CD4-positive, alpha-beta T cell treated with Interleukin-2 at 100 ng/mL for 4 hours (primary cell): ENCODE data around the gene FANCI.

Source experiments
- DNase-seq: peaks from one replicate; pipeline ENCODE4 v3.0.0-alpha.2; 2020; ENCODE audit warnings: low spot score

Gene FANCI

DNA sequence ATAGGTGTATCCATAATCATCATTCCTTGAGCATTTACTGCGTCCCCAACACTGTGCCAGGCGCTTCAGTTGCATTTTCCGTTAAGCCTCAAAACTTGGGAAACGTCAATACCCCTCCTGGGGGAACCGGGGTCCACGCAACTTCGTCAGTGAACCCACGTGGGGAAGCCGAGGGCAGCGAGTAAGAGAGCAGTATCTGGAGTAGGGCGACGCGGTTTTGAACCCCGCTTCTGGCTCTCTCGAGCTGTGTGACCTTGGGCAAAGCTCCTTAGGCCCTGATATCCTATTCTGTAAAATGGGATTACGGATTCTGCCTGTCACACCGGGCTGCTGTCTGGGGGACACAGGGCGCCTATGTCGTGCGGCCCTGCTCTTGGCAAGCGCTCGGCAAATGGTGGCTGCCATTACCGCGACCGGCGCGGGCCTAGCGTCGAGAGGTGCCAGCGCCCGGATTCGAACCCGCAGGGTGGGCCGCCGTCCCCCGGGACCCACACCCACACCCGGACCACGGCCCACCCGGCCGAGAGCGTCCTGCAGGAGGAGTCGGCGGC, 90.3 kb downstream of the FANCI start:
- DNase-seq = no peak

DNA sequence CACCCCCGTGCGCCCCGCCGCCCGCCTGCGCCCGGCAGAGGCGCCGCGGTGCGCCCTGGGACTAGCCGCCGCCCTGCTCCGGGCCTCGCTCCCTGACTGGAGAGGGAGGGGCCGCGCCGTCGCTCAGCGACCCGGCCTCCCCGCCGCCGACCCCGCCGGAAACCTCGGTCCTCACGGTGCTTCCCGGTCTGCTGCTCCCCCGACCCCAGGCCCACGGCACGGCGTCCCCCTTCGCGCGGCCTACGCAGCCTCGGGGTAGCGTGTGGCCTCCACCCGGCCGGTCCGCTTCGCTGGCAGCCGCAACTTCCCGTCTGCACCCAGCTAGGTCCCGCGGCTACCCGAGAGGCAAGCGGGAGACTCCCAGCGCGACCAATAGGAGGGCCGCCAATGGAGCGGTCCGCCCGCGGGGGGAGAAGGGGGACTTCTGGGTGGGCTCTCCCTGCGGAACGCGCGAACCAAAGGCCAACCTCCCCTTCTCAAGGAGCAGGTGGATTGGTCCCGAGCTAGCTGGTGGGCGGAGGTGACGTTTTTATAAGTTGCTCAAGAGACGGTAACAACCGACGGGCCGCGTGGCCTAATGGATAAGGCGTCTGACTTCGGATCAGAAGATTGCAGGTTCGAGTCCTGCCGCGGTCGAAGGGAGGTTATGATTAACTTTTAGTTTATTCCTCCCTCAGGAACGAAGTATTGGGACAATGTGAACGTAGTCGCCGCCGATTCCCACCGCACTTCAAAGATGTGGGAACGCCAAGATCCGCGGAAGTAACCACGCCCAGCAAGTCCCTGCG, 90.9 kb downstream of the FANCI start, which contains the start of gene POLG:
Gene POLG, minus strand, starts transcription at position 315 of the 788 bp plus-strand sequence. CDS start 1,070 bp downstream, outside the sequence.
- peak; percentile 99 for DNase-seq

DNA sequence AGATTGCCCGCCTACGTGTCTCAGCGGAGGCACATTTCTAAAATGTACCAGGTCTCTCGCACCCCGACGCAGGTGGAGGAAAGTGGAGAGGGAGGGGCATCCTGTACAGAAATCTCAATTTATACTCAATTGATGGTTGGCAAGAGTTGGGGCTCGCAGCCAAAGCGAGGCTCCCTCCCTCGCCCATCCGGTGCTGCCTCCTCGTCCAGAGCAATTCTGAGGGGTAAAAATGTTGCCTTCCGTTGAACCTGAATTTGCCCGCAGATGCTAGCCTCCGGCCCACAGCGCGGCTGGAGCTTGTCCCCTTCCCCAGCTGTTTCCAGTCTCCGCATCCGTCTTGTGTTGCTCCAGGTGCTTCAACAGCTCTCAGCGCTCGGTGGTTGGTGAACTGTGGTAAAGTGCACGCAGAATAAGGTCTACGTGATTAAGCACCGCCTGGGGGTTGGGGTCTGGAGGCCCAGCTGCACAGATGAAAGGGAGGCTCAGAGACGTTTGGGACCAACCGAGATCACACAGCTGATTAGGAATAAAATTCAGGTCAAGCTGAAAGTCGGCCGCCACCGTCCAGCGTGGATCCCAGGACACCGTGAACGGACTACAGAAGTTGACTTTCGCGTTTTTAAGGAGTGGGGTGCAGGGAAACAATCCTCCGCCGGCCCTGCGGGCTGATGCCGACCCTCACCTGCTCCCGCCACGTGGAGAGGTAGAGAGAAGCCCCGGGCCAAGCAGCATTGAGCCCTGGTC, 91.7 kb downstream of the FANCI start:
- no peak for DNase-seq

DNA sequence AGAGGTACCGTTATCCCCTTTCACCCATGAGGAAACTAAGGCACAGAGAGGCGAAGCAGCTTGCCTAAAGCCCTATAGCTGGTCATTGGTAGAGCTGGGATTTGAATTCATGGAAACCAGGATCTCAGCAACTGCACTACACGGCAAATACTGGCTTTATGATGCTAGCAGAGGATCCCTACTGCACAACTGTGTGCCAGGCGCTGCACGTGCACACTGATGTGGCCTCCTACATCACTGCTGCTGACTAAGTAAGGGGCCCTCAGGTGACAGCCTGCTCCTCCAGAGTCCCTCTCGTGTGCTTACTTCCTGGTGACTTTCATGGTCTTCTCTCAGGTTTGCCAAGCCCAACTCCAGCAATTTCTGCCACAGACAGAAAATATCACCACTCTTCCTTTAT, 94.3 kb downstream of the FANCI start:
- no peak for DNase-seq

DNA sequence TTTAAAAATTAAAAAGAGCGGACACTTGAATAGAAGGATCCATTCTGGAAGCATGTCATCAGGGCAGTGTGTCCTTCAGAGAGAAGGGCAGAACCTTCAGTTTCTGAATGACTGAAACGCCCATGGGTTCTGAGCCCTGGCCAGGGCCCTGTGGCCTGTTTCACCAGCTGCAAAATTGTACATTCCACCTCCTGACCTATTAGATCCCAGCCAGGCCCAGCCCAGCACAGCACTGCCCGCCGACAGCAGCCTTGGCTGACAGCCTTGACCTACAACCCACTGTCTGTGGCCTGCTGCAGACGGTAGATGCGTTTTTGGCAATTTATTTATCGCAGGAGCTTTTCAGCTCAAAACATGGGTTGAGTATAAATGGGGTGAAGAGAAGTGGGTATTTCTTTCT, 96.8 kb downstream of the FANCI start:
- no peak for DNase-seq

DNA sequence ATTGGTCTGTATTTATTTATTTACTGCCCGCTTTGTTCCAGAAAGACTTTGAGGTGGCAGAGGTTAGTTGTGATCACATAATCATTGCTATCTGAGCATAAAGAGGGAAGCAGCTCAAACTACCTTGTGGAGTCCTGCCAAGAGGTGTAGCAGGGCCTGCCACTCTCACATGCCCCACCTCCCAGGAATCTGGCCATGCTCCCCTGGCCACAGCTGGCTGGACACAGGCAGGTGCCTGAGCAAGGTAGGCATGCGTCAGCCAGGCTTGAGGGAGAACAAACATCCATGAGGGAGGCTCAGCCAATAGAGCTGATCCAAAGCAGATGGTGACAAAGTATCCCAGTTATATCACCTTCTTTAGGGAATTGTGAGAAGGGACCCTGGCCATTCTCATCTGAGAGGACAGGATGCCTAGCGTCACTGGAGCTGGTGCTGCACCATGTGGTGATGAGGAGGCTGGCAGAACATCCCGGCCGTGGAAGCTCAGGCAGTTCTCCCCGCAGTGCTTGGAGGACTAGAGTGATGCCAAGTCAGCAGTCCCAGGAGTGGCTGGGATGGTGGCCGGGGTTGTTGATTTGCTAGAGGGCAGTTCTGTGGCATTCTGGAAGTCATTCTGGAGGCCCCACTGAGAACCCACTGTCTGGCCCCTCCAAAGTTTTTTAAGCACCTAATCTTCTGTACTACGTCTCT, 97.7 kb downstream of the FANCI start:
- no peak for DNase-seq

DNA sequence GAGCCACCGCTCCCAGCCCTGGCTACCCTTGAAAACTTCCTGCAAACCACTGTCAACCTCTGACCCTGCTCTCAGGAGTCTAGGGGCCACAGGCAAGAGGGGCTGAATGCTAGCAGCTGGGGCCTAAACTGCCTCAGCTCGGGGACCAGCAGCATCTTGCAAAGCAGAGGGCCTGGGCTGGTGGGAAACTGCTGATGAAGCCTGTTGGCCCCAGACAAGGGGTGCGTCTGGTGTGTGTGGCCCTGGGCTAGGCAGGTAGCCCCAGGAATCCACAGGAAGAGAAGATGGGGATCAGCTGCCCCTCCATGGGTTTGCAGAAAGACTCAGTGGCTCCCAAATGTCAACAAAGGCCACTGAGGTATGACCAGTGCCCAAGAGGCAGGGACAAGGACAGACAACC, 99.1 kb downstream of the FANCI start:
- no peak for DNase-seq

DNA sequence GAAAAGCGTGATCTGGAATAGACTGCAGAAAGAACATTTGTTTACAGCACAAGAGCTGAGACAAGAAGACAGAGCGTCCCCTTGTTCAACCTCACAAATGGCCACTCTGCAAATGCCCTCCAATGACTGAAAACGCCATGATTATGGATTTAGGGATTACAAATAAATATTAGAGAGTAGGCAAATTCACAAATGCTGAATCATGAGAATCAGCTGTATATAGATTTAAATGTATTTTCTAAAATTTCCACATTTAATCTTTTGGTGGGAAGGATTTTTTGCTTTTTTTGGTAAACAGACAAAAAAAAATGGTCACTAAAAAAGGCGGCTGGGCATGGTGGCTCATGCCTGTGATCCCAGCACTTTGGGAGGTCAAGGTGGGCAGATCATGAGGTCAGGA, 101.5 kb downstream of the FANCI start:
- DNase-seq = no peak

DNA sequence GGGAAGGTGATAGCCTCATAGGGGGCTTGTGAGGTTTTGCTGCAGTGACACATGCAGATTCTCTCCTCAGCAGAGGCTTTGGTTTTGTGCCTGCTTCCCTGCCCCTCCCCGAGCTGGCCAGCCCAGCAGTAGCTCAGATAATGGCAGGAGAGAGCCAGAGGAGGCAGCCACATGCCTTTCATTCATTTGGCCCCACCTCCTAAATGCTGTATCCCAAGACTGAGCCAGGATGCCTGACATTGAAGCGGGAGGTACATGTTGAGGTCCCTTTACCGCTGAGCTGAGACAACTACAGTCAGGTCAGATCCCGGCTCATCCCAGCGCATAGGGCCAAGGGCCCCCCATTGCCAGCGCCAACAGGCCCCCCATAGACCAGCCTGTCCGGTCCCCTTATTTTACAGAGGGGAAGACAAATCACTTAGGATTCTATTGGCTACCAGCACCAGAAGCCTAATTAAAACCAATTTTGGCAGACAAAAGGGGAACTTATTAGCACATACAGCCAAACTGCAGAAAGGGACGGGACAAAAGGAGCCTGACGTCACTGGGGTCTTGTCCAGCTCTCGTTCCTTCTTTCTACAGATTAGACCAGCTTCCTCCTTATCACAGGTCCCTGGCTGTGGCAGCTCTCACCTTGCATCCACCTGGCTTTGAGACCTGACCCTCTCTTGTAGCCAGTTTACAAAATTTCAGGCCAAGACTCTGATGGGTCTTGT, 102.9 kb downstream of the FANCI start:
- DNase-seq = no peak

DNA sequence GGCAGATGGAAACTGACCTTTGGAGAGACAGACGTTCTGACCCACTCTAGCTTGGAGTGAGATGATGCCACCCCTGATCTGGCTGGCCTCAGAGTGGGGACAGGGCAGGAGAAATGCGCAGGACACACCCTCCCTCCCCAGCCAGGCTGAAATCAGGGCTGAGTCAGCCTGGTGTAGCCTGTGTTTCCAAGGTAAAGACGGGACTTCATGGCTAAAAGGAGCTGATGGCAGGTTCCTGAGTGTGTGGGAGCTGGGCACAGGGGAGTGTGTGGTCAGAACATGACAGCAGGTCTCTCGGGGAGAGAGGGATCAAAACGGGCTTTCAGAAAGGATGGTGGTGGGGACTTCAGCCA, 105.4 kb downstream of the FANCI start:
- no peak for DNase-seq

DNA sequence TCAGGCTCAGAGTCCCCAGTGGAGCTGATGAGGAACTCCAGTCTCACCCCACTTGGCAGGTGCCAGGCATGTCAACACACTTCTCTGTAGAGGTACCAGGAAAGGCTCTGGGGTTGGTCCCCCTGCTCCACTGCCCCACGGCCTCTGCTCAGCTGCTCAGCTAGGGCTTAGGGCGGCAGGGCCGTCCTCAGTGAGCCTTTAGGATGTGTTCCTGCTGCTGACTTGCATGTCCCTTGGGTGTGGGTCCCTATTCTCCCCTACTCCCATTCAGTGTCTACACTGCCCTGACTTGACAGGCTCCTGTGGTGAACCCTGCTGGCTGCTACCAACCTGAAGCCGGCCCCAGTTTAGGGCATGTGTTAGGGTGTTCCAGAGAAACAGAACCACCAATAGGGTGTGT, 108.7 kb downstream of the FANCI start:
- DNase-seq = no peak

DNA sequence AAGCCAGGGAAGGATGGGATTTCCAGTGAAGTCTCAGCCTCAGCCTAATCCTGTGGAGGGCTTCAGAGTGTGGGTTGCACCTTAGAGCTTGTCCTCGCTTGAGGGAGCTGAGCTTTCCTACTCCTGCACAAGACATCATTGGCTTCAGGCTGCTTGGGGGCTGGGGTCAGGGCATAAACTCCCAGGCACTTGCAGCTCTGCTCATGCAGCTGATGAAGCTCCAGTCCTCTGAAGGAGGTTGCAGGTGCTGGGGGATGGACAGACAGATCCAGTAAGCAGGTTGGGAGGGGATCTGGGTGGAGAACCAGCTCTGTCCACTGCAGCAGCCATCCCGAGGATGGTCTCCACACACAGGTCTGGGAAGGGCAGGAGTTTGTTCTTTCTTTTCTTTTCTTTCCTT, 110.2 kb downstream of the FANCI start:
- no peak for DNase-seq

DNA sequence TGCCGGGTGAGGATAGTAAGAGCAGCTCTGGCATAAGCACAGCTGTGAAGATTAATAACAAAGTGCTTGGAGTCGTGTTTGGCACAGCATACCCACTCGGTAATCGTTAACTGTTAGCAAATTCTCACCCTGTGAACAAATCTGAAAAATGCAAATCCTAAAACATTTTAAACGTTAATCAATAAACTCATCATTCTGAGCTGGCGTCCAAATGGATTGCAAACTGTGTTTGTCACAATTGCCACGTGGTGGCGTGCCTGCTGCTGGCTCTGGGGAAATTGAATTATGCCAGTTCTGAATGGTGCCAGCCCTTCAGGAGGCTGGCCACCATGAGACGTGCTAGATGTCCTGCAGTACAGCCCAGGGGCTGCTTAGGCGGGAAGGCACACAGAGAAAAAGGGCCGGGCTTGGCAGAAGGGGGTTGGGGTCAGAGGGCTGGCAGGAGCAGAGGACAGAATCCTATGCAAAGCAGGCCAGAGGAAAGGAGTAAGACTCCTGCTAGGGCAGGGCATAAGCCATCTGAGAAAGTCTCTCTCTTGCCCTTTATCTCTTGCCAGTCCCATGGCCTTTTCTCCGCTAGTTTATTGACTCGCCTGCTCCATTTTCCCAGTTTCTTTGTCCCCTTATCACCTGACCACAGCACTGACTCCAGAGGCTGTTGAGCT, 113.0 kb downstream of the FANCI start:
- no peak for DNase-seq

DNA sequence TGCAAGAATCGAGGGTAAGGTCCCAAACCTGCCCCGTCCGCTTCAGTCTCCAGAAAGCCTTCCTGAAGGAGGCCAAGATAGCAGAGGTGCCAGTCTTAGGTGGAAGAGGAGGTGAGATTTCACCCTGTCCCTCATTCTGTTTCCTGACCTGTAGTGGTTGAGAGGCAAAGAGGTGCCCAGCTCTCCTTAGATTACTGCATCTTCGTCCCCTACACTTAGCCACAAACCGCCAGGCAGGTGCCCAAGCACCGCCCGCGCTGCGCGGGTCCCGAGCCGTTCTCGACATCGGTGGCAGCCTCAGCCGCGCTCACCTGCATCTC, 114.6 kb downstream of the FANCI start:
- DNase-seq = no peak

DNA sequence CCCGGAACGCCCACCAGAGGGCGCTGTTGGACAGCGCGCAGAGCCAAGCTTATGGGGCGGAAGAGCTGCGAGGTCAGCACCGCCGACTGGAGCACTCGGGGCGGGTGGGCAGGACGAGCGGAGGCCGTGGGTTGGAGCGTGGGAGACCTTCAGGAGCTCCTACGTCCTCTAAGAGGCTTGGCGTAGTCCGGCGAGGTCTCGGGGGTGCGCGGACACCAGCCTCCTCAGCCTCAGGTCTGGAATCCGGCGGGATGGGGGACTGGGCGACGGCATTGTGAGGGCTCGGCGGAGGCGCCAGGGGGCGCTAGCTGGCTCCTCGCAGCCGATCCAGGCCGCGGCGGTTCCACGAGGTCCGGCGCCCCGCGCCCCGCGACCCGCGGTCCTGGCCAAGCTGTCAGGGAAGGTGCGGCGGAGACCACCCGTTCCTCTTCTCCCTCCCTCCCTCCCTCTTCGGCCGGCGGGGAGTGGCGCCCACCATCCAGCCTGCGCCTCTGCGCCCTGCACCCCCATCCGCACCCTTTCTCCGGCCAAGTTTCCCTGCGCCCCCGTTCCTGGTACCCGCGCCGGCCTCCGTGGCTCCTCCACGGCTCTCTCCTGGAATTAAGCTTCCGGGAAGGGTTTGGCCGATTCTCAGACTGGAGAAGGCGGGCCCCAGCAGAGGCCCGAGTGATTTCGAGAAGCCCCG, 115.1 kb downstream of the FANCI start:
- DNase-seq = peak; percentile 85

DNA sequence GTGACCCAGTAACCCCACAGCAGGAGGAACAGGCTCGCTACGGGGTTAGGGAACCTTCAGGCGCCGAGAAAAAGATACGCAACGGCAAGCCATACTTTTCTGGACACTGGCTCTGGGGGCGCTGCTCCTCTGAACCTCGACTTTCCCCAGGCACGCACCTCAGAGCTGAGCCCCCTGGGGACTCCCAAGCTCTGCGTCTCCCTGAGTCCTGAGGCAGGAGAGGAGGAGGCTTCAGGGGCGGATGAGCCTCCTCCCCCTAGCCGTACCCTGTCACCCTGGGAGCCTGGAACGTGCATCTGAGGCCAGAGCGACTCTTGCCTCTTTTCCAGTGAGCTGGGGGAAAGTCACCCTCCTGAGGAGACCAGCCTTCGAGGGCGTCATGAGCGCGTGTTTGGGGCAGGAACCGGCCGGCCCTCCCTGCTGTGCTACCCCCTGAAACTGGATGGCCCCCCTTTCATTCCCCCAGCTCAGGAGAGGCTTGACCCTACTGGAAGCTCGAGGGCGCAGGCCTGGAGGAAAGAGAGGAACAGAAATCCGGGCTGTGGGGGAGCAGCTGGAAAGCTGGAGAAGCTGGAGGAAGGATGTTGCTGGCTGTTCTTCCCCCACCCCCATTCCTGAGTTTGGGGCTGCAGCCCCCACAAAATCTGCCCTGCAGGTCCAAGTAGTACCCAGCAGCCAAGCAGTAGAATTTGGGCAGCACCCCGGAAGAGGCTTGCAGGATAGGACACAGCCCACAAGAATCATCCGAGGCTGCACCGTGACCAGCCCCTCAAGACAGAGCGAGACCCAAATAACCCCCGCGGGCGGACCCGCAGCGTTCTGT, 115.9 kb downstream of the FANCI start:
- DNase-seq = no peak

DNA sequence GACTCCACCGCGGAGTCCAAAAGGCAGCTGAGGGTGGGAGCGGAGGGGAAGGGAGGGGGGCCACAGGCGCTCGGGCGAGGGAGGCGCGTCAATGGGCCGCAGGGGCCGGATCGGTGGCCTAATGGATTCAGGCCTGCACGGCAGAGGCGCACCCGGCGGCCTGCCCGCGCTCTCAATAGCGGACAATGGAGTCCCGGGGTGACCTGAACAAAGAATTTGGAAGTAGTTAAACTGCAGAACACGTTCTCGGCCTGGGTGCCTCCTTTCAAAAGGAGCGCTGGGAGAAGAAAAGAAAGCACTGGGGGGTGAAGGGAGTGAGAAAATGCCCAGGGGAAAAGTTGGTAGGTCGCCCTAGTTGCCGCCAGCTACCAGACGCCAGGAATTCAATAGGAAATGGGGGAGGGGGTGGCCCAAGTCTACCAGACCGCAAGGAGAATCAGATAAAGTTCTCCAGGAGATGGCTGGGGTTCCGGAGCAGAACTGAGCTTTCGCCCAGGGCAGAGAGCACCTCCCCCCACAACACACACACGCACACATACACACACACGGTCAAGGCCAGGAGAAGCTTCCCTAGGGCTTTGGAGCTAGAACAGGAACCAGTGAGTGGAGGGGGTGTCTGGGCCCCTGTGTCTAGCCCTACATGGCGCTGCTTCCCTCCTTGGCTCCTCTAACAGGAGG, 116.7 kb downstream of the FANCI start:
- DNase-seq = no peak

DNA sequence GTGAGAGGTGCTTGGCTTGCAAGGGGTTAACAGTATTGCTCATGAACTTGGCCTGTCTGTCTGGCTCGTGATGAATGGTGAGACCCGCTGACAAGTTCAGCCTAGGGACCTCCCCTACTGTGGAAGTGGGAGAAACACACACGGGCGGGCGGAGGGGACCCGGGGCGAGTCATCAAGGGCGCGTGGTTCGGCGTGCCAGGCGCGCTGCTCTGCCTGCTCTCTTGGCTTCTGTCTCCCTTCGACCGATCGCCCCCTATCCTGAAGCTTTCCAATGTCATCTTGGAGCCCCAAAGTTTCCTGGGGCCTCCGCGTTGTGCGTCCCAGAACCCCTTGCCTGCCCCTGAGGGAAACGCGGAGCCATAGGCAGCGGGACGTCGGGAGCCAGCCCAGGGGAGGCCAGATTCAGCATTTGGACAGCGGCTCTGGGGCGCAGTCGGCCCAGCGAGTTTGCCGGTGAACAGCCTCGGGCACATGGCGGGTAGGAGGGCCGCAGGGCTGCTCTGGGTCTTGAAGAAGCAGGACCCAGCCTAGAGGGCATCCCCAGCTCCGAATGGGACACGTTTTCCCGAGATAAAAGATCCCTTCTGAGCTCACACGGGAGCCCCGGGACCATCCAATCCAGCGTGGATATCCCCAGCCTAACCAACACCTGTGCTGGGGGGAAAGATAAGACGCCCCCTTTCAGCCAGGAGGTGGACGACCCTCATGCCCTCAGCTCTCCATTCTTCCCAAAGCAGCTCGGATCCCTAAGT, 117.8 kb downstream of the FANCI start:
- DNase-seq = peak; percentile 55
